HEK293T (cell line): Measurements from ENCODE around the gene GABRR3.

ENCODE experiments used
- BHLHE40 ChIP-seq: fragments of 450-650 bp; IDR thresholded peaks from 2 replicates; pipeline ENCODE4 v1.6.1; 2016; ENCODE audit warnings: mild to moderate bottlenecking, moderate library complexity, borderline replicate concordance
- ELF4 ChIP-seq: fragments of 450-650 bp; IDR thresholded peaks from 2 replicates; pipeline ENCODE4 v1.6.1; 2017; ENCODE audit warnings: antibody characterized with exemption
- FOXA1 ChIP-seq: fragments of 450-650 bp; IDR thresholded peaks from 2 replicates; pipeline ENCODE4 v1.6.1; 2016; ENCODE audit warnings: mild to moderate bottlenecking
- FOXK2 ChIP-seq: fragments of 450-650 bp; IDR thresholded peaks from 2 replicates; pipeline ENCODE4 v1.6.1; 2016; ENCODE audit warnings: mild to moderate bottlenecking
- NFRKB ChIP-seq: fragments of 450-650 bp; IDR thresholded peaks from 2 replicates; pipeline ENCODE4 v1.6.1; 2016; ENCODE audit warnings: mild to moderate bottlenecking, moderate library complexity
- PKNOX1 ChIP-seq: fragments of 450-650 bp; IDR thresholded peaks from 2 replicates; pipeline ENCODE4 v1.6.1; 2016
- SP1 ChIP-seq: fragments of 450-650 bp; IDR thresholded peaks from 2 replicates; pipeline ENCODE4 v1.6.1; 2017
- TARDBP ChIP-seq: fragments of 450-650 bp; IDR thresholded peaks from 2 replicates; pipeline ENCODE4 v1.6.1; 2016
- ZNF384 ChIP-seq: fragments of 450-650 bp; IDR thresholded peaks from 2 replicates; pipeline ENCODE4 v1.6.1; 2016

GRCh38 chr3:97939401-97939800, 95.7 kb downstream of the GABRR3 start:
- TF ChIP-seq TARDBP, result no peak
- no peak for TF ChIP-seq NFRKB
- no peak for TF ChIP-seq FOXK2
- no peak for TF ChIP-seq BHLHE40
- TF ChIP-seq ZNF384, result no peak
- no peak for TF ChIP-seq FOXA1
- no peak for TF ChIP-seq SP1
- TF ChIP-seq PKNOX1, result no peak
- no peak for TF ChIP-seq ELF4
